Stimulated activated CD4-positive, alpha-beta T cell treated with anti-CD3 and anti-CD28 coated beads, TNF-alpha, amount 100 ng/mL, for 1 hour (primary cell): ENCODE data around the gene IL16.
"Not testable (repeated sequence)": the region's sequence is repeated elsewhere in the genome, so short reads cannot be mapped to it uniquely, and the experiment has no call there.

Experiments
- DNase-seq, 3 donors: peaks; one replicate each; pipeline ENCODE4 v3.0.0-alpha.2; 2020; ENCODE audit warnings: low read depth in 3 of 3, low spot score in 1 of 3

Gene IL16

GRCh38 chr15:81199031-81199779, 2.5 kb downstream of the IL16 start:
- DNase-seq, result no peak

GRCh38 chr15:81206018-81206417, 9.3 kb downstream of the IL16 start:
- DNase-seq, result no peak

GRCh38 chr15:81207987-81208386, 11.3 kb downstream of the IL16 start:
- not testable (repeated sequence) for DNase-seq

GRCh38 chr15:81209635-81210034, 13.0 kb downstream of the IL16 start:
- DNase-seq, result no peak

GRCh38 chr15:81211376-81211775, 14.7 kb downstream of the IL16 start:
- DNase-seq, result no peak

- no peak for DNase-seq
Observed at GRCh38 chr15:81213982-81214381, 17.3 kb downstream of the IL16 start.

- no peak for DNase-seq
Observed at GRCh38 chr15:81215531-81215930, 18.9 kb downstream of the IL16 start.

- no peak for DNase-seq
Observed at GRCh38 chr15:81215983-81216382, 19.3 kb downstream of the IL16 start.

GRCh38 chr15:81216422-81216821, 19.7 kb downstream of the IL16 start:
- DNase-seq, result no peak

- no peak for DNase-seq
Observed at GRCh38 chr15:81221449-81221848, 24.8 kb downstream of the IL16 start.

GRCh38 chr15:81222007-81222406, 25.3 kb downstream of the IL16 start:
- DNase-seq, result no peak

GRCh38 chr15:81223346-81223971, 26.8 kb downstream of the IL16 start:
- DNase-seq, result no peak

GRCh38 chr15:81224232-81224631, 27.6 kb downstream of the IL16 start:
- DNase-seq, result no peak

GRCh38 chr15:81225161-81225671, 28.5 kb downstream of the IL16 start:
- DNase-seq, result no peak

GRCh38 chr15:81227716-81228115, 31.0 kb downstream of the IL16 start:
- no peak for DNase-seq

- DNase-seq, result no peak
Observed at GRCh38 chr15:81229586-81229985, 32.9 kb downstream of the IL16 start.

GRCh38 chr15:81235276-81236123, 38.8 kb downstream of the IL16 start:
- no peak for DNase-seq

- no peak for DNase-seq
Observed at GRCh38 chr15:81239190-81239589, 42.5 kb downstream of the IL16 start.

GRCh38 chr15:81242778-81243177, 46.1 kb downstream of the IL16 start:
- no peak for DNase-seq

GRCh38 chr15:81244306-81244705, 47.6 kb downstream of the IL16 start:
- no peak for DNase-seq

GRCh38 chr15:81253846-81254245, 57.2 kb downstream of the IL16 start:
- no peak for DNase-seq
